Epithelial cell of esophagus (primary cell): ENCODE measurements around the gene PPP2R5A.
A peak's percentile ranks its signal among the peaks of the same experiment; 100 is the strongest.
"Not testable (repeated sequence)": the region's sequence is repeated elsewhere in the genome, so short reads cannot be mapped to it uniquely, and the experiment has no call there.

Experiments
- DNase-seq: peaks from one replicate; pipeline ENCODE4 v3.0.0; 2010; ENCODE audit warnings: low read depth
- H3K4me3 ChIP-seq: 2 replicates; pipeline ENCODE4 v1.5.1; 2011; ENCODE audit warnings: mild to moderate bottlenecking, low read length, control low read depth
- TF ChIP-seq, protein P1 (sequence below): IDR thresholded peaks from 2 replicates; pipeline ENCODE4 v1.5.1; 2011; ENCODE audit warnings: low read depth, mild to moderate bottlenecking, low read length, control low read depth, inconsistent platforms; ENCODE audit not compliant: insufficient read depth; ENCODE audit errors: missing control alignments

Gene PPP2R5A

DNA sequence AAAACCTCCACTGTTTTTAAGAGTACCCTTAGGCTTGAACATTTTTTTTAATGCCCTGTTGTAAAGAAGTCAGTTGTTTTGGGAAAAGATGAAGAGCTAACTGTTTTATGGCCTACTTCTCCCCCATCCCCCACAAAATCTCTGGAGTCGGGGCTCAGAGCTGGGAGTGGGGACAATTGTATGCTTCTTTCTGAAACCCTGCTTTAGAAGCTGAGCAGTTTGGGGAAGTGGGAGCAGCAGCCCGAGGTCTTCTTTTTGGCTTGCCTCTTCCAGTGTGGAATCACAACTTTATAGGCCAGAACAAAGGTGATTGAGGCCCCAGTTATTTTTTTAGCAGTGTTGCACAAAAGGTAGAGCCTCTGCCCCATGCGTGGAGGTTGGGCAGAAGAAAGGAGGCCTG, 25.2 kb downstream of the PPP2R5A start:
- no peak overlapping the region for H3K4me3 ChIP-seq
- DNase-seq = no peak
- TF ChIP-seq, protein P1, sequence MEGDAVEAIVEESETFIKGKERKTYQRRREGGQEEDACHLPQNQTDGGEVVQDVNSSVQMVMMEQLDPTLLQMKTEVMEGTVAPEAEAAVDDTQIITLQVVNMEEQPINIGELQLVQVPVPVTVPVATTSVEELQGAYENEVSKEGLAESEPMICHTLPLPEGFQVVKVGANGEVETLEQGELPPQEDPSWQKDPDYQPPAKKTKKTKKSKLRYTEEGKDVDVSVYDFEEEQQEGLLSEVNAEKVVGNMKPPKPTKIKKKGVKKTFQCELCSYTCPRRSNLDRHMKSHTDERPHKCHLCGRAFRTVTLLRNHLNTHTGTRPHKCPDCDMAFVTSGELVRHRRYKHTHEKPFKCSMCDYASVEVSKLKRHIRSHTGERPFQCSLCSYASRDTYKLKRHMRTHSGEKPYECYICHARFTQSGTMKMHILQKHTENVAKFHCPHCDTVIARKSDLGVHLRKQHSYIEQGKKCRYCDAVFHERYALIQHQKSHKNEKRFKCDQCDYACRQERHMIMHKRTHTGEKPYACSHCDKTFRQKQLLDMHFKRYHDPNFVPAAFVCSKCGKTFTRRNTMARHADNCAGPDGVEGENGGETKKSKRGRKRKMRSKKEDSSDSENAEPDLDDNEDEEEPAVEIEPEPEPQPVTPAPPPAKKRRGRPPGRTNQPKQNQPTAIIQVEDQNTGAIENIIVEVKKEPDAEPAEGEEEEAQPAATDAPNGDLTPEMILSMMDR = no peak

DNA sequence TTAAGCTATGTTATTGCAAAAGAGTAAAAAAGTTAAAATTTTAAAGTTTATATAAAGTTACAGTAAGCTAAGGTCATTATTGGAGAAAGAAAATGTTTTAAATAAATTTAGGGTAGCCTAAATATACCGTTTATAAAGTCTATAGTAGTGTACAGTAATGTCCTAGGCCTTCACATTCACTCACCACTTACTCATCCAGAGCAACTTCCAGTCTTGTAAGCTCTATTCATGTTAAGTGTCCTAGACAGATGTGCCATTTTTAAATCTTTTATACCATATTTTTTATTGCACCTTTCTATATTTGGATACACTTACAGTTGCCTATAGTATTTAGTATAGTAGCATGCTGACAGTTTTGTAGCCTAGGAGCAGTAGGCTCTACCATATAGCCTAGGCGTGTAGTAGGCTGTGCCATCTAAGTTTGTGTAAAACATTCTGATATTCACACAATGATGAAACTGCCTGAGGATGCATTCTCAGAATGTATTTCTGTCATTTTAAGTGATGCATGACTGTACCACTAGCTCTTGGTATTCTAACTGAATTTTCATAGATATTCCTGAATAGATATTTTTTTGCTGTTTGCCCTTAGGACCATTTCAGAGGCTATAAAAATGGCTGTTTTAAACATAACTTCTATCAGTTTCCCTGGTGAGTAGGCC, 26.8 kb downstream of the PPP2R5A start:
- peak; percentile 62 for DNase-seq
- TF ChIP-seq, protein P1 = no peak
- H3K4me3 ChIP-seq = no peak overlapping the region

DNA sequence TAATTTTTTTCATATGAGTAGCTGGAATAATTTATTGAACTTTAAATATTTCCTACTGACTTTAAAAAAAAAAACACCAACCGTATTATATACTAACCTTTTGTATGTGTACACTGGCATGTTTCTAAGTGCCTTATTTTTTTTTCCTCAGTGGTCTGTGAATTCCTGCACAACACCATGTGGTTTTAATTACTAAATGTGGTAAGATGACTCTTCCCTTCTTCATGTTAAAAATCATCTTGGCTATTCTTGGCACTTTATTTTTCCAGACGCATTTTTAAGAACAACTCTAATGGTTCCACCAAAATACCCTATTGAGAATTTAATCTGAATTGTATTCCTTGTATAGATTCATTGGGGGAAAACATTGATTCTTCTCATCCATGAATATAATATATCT, 28.4 kb downstream of the PPP2R5A start:
- TF ChIP-seq, protein P1 = no peak
- no peak overlapping the region for H3K4me3 ChIP-seq
- DNase-seq = no peak

DNA sequence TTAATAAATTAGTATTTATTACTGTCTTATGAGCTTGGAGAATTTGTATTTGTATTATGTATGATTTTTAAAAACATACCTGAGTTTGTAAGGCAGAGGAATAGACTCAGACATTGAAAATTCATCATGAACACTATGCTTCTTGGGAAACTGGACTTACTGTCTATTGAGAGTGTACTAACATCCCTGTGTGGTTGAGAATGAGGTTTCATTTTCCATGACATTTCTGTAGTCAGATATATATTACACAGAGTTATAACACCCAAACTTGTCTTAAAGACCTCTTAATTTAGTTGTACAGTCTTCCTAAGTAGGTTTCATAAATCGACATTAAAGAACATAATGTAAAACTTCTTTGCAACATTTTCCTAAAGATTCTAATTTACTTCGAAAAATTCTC, 30.0 kb downstream of the PPP2R5A start:
- no peak overlapping the region for H3K4me3 ChIP-seq
- DNase-seq = no peak
- TF ChIP-seq, protein P1 = no peak

GRCh38 chr1:212315907-212316306, 30.7 kb downstream of the PPP2R5A start:
- H3K4me3 ChIP-seq = no peak overlapping the region
- peak; percentile 45 for DNase-seq
- TF ChIP-seq, protein P1 = peak; percentile 46

DNA sequence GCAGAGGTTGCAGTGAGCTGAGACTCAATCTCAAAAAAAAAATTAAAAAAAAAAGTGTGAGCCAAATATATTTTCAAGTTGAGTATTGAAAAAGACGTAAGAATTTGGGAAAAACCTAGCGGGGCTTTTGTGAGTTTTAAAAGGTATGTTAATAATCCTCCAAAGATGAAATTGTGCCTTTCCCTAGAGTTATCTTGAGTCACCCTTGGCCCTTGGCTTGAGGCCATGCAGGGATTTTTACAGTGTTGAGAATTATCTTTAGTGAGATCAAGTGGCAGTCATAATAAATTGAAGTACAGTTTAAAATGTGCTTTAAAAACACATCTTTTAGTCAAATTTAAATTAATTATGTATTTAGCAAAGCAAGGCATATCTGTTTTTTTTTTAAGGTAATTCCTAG, 32.7 kb downstream of the PPP2R5A start:
- H3K4me3 ChIP-seq = no peak overlapping the region
- TF ChIP-seq, protein P1 = no peak
- no peak for DNase-seq

GRCh38 chr1:212321031-212321430, 35.8 kb downstream of the PPP2R5A start:
- not testable (repeated sequence) for H3K4me3 ChIP-seq, DNase-seq
